GM08714 (cell line): Measurements from ENCODE around the gene OR4D1.
"Not testable (repeated sequence)": the region's sequence is repeated elsewhere in the genome, so short reads cannot be mapped to it uniquely, and the experiment has no call there.

ENCODE experiments used
- H3K4me3 ChIP-seq: fragments of 200-500 bp; sonication (Bioruptor generic); 2 replicates; pipeline ENCODE4 v1.5.1; 2014; ENCODE audit warnings: mild to moderate bottlenecking, low read length, inconsistent platforms
- ZNF274 ChIP-seq: IDR thresholded peaks from 2 replicates; pipeline ENCODE4 v1.6.1; 2012; ENCODE audit warnings: mild to moderate bottlenecking, low read depth, low read length

OR4D1 gene

DNA sequence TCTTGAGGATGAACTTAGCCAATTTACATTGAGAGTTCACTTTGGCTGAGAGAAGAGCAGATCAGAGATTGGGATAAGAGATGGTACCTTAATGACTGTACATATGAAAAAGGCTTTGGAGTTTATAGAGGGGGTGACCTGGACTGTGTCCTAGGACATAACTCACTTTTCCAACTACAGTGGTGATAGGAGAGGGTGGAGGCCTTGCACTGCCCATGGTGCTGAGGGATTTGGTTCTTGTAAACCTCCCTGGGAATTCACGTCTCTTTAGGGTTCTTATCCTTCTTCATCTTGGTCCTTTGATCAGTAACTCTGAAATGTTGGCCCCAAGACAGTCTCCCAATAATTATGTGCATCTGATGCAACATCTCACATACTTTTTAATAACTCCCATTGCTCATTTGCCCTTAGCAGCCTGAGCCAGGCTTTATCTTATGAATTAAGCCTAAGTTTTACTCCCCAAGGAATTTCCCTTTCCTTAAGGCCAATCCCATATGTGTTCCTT, at the start of gene OR4D1:
Gene OR4D1 (plus strand): TSS at position 455 of the 505 bp plus-strand sequence. CDS start 6,770 bp downstream, outside the sequence.
- no peak within 1 kb of the TSS for H3K4me3 ChIP-seq
- TF ChIP-seq ZNF274: no peak

DNA sequence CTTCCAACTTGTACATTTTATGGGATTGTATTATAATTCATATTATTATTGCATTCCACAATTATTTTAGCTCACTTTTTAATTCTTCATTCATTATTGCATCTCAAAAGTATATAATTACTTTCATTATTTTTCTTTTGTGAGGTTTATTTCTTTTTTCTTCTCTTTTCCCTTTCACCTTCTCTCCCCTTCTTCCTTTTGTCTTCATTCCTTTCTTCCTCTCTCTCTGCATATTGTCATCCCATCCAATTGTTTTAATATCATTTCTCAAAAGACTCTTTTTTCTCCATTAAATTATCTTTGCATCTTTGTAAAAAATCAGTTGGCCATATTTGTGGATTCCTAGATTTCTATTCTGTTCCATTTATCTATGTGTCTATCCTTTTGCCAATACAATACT, 47.7 kb upstream of the OR4D1 start:
- no peak for TF ChIP-seq ZNF274
- no peak overlapping the region for H3K4me3 ChIP-seq

DNA sequence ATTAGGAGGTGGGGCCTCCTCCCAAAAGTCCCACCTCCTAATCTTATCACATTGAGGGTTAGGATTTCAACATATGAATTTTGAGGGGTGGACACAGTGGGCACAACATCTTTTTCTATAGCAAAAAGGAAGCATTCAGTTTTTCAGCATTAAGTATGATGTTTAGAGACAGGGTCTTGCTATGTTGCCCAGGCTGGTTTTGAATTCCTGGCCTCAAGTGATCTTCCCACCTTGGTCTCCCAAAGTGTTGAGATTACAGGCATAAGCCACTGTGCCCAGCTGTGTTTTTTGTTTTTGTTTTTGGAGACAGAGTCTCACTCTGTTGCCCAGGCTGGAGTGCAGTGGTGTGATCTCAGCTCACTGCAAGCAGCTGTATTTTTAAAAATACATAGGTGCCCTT, 46.3 kb upstream of the OR4D1 start:
- H3K4me3 ChIP-seq: not testable (repeated sequence)

DNA sequence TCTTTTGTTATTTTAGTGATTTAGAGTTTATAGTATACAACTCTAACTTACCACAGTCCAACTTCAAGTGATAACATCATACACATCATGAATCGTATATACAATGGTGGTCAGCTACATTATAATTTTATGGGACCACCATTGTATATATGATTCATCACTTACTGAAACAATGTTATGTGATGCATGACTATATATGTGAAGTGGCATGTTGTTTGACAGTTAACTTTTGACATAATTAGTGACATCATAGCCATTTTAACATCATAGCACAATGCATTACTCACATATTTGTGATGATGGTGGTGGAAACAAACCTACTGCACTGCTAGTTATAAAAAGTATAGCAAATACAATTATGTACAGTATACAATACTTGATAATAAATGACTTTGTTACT, 43.1 kb upstream of the OR4D1 start:
- no peak overlapping the region for H3K4me3 ChIP-seq
- no peak for TF ChIP-seq ZNF274

DNA sequence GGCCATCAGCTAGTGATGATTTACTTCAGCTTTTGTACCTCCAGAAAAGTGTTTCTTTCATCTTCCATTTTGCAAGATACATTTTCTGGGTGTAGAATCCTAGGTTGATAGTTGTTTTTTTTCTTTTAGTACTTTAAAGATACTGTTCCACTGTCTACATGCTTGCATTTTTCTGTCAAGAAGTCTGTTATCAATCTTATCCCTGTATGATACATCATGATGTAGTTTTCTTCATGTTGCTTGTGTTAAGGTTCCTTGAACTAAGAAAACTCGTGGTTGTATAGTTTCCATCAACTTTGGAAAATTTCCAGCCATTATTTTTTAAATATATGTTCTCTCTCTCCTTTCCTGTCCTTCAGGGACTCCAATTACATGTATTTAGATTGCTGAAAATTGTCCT, 40.9 kb upstream of the OR4D1 start:
- TF ChIP-seq ZNF274: no peak
- no peak overlapping the region for H3K4me3 ChIP-seq

DNA sequence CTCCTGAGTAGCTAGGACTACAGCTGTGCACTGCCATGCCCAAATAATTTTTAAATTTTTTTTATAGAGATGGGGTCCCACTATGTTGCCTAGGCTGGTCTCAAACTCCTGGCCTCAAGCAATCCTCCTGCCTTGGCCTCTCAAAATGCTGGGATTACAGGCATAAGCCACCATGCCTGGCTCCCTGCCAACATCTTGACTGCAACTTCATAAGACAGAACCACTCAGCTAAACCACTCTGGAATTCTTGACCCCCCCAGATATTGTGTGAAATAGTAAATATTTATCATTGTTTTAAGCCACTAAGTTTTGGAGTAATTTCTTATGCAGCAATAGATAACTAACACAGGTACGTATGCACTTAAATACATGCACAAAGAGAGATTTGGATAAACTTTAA, 39.0 kb upstream of the OR4D1 start:
- no peak for TF ChIP-seq ZNF274

DNA sequence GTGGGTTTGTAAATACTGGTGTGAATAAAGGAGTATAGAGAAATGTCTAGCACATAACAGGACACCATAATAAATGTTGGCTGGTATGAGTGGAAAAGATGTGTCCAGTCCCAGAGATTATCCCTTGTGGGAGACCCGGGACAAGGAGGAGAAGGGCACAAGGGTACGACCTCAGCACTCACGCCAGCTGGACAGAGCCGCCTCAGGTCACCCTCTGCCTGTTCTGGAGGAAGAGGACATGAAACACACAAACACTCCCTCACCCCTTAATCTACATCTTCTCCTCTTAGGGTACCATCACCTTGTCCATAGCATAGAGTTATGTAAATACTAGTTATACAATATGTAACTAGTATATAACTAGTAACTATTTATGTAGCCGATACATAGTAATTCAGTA, 38.2 kb upstream of the OR4D1 start:
- TF ChIP-seq ZNF274: no peak
- H3K4me3 ChIP-seq: no peak overlapping the region

More for the DNA sequence above, 39.0 kb upstream of the OR4D1 start:
- no peak overlapping the region for H3K4me3 ChIP-seq

DNA sequence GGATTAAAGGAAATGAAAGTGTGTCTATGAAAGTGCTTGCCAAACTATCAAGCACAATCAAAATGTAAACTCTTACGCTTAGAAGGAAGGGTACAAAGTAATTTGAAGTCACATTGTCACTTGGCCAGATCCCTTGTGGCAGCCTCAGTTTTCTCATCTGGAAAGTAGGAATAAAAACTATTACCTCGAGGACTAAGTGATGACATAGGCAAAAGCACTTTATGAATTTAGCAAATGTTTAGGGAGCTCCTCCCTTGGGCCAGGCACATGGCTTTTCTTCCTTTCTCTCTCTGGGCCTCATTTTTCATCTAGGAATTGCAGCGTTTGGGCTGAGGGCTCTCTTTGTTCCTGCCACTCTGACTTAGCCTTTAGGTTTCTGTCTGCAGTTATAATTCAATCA, 36.5 kb upstream of the OR4D1 start:
- no peak for TF ChIP-seq ZNF274
- no peak overlapping the region for H3K4me3 ChIP-seq

DNA sequence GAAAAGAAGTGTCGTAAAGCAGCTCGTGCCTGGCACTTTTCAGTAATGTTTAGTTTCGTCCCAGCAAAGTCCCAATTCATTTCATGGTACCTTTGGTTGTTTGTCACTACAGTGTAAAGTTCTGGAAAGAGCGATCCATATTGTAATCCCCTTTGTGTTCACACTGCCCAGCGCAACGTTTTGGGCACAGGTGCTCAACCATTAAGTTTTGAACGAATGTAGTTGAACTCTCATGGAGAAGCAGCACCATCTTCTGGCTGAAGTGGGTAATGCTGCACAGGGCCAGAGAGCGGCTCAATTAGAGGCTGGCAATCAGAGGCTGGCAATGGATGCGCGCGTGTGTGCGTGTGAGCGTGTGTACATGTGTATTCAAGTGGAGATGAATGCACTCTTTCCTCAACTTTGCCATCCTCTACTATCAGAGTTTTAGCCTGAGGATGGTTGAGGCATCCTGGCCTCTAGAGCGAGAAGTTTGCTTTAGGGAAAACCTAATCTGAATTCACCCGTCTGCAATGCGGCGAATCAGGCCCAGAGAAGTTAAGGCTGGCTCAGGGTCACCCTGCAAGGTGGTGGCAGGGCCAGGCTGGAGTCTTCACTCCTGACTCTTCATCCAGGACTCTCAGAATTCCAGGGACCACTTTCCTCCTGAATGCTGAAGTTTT, 35.1 kb upstream of the OR4D1 start:
- H3K4me3 ChIP-seq: no peak overlapping the region
- no peak for TF ChIP-seq ZNF274

DNA sequence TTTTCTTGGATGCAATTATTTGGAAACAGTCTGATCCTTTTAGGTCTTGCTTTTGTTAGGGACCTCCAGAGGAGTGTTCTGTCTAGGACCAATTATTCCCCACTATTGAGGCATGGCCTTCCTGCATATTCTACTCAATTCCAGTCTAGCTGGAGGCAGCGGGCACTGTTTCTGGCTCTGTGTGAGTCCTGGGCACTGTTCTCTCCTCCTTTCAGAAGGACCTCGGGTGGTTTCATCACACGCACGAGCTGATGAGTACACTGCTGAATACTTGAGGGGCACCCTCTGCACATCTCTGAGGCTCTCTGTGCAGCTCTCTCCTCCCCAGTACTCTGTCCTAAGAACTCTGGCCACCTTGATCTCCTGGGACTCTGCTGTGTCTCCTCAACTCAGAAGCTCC, 34.2 kb upstream of the OR4D1 start:
- TF ChIP-seq ZNF274: no peak
- no peak overlapping the region for H3K4me3 ChIP-seq

DNA sequence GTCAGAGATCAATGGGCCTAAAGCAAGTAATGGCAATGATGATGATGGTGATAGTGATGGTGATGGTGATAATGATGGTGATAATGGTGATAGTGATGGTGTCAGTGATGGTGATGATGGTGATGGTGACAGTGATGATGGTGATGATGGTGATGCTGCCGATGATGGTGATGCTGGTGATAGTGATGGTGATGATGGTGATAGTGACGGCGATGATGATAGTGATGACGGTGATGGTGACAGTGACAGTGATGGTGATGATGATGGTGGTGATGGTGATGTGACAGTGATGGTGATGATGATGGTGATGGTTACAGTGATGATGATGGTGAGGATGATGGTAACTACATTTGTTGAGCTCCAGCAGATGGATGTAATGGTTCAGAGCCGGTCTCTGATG, 30.8 kb upstream of the OR4D1 start:
- no peak overlapping the region for H3K4me3 ChIP-seq
- no peak for TF ChIP-seq ZNF274

DNA sequence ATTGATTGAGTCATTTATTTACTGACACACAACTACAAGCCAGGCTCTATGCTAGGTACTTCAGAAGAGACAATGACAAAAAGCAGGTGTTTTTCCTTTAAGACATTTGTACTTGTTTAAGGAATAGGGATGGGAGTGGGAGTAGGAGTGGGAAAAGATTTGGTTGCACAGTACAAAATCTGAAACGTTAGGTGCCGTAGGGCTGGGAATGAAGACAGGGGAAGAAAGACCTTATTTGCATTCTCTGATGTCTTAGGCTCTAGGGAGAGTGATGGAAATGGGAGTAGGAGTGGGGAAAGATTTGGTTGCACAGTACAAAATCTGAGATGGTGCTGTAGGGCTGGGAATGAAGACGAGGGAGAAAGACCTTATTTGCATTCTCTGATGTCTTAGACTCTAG, 28.7 kb upstream of the OR4D1 start:
- TF ChIP-seq ZNF274: no peak
- no peak overlapping the region for H3K4me3 ChIP-seq

DNA sequence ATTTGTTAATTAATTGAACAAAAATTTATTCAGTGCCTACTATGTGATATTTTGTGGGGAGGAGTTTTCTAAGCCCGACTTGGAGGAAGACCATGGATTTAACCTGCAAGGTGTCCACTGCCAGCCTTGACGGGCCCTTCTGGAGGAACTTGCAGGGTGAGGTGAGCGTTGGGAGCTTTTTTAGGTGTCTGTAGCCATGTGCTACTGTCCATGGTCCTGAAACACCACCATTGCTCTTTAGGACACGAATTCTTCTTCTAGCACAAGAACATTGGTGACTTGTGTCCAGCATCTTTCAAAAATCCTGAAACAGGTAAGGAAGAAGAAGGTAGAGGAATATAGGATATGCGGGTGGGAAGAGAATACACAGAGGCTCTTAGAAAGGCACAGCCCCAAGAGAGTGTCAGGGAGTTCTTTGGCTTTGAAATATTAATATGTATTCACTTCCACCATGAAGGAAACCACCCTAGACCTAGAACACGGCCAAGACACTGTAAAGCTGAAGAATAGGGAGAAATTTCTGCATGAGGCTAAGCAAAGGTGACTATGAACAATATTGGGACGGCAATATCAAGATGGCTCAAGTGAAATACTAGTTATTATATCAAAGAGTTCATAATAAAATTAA, 27.9 kb upstream of the OR4D1 start:
- no peak for TF ChIP-seq ZNF274
- no peak overlapping the region for H3K4me3 ChIP-seq

DNA sequence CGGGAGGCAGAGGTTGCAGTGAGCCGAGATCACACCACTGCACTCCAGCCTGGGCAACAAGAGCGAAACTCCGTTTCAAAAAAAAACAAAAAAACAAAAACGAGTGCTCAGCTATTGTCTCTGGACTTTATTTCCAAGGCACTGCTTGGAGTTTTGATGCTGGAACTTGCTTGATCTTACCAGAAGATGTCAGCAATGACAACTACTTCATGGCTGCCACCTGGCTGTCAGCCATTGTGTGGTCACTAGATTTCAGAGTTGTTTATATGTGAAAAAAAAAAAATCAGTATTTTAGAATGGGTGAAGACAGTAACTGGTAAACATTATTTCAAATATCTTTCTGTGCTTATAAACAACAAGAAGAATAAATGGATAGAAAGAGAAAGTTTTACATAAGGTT, 26.3 kb upstream of the OR4D1 start:
- TF ChIP-seq ZNF274: no peak
- no peak overlapping the region for H3K4me3 ChIP-seq

DNA sequence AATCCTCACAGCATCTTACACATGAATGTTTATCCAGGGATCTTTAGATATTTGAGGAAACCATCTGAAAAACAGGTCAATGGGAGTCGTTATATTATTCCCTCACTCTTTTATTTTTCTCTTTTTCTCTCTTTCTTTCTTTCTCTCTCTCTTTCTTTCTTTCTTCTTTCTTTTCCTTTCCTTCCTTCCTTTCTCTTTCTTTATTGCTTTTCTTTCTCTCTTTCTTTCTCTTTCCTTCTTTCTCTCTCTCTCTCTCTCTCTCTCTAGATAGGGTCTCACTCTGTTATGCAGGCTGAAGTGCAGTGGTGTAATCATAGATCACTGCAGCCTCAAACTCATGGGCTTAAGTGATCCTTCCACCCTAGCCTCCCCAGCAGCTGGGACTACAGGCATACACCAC, 20.3 kb upstream of the OR4D1 start:
- TF ChIP-seq ZNF274: no peak
- H3K4me3 ChIP-seq: no peak overlapping the region

DNA sequence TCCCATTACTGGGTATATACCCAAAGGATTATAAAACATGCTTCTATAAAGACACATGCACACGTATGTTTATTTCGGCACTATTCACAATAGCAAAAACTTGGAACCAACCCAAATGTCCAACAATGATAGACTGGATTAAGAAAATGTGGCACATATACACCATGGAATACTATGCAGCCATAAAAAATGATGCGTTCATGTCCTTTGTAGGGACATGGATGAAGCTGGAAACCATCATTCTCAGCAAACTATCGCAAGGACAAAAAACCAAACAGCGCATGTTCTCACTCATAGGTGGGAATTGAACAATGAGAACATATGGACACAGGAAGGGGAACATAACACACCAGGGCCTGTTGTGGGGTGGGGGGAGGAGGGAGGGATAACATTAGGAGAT, 15.5 kb upstream of the OR4D1 start:
- H3K4me3 ChIP-seq: not testable (repeated sequence)
